Keratinocyte (primary cell): Measurements from ENCODE around the gene ZNF45. TPM values are rescaled to one million over a fixed set of nuclear protein-coding genes. Genes with fewer than 3 reads are reported as not detected.

Experiments used
- DNase-seq: peaks from one replicate; pipeline ENCODE4 v3.0.0-alpha.2; 2011; ENCODE audit warnings: low read depth, missing footprints, low spot score
- FAIRE-seq: peaks from 2 replicates; lab custom pipeline; 2011; peaks lifted over from hg19 to GRCh38; lab: Jason Lieb, UNC
- H2AFZ ChIP-seq: 2 replicates; pipeline ENCODE4 v1.6.0; 2012; ENCODE audit warnings: low read length, control low read depth, inconsistent platforms; ENCODE audit not compliant: control insufficient read depth
- H3K27ac ChIP-seq: 2 replicates; pipeline ENCODE4 v1.5.1; 2011; ENCODE audit warnings: low read length; ENCODE audit not compliant: control insufficient read depth, insufficient read depth
- H3K27me3 ChIP-seq: 3 replicates; pipeline ENCODE4 v1.6.0; 2011; ENCODE audit warnings: low read length; ENCODE audit not compliant: control insufficient read depth, insufficient read depth; ENCODE audit errors: extremely low read depth
- H3K36me3 ChIP-seq, 2 experiments: 2 replicates in 1 of 2; 3 replicates in 1 of 2; pipeline ENCODE4 v1.5.1; 2011; ENCODE audit warnings: low read length in 2 of 2, mild to moderate bottlenecking in 1 of 2; ENCODE audit not compliant: control insufficient read depth in 2 of 2, insufficient read depth in 2 of 2; ENCODE audit errors: extremely low read depth in 1 of 2
- H3K4me1 ChIP-seq: 3 replicates; pipeline ENCODE4 v1.5.1; 2011; ENCODE audit warnings: low read length; ENCODE audit not compliant: control insufficient read depth, insufficient read depth; ENCODE audit errors: extremely low read depth
- H3K4me2 ChIP-seq: 3 replicates; pipeline ENCODE4 v1.6.0; 2011; ENCODE audit warnings: low read depth, low read length; ENCODE audit not compliant: control insufficient read depth, insufficient read depth; ENCODE audit errors: extremely low read depth
- H3K4me3 ChIP-seq, 3 experiments: fragments of 200-600 bp in 1 of 3; sonication (generic) in 1 of 3; 2 replicates in 2 of 3; 3 replicates in 1 of 3; pipeline ENCODE4 v1.5.1; 2011 to 2016; ENCODE audit warnings: low read length in 3 of 3, mild to moderate bottlenecking in 3 of 3, control low read depth in 2 of 3, inconsistent platforms in 1 of 3, low read depth in 1 of 3, mixed read lengths in 1 of 3, mixed run types in 1 of 3, moderate library complexity in 1 of 3; ENCODE audit not compliant: control insufficient read depth in 2 of 3, insufficient read depth in 2 of 3; ENCODE audit errors: extremely low read depth in 1 of 3
- H3K79me2 ChIP-seq: 2 replicates; pipeline ENCODE4 v1.6.0; 2012; ENCODE audit warnings: low read length; ENCODE audit not compliant: control insufficient read depth, insufficient read depth
- H3K9ac ChIP-seq: 3 replicates; pipeline ENCODE4 v1.6.0; 2011; ENCODE audit warnings: low read length; ENCODE audit not compliant: control insufficient read depth, insufficient read depth; ENCODE audit errors: extremely low read depth
- H3K9me1 ChIP-seq: 3 replicates; pipeline ENCODE4 v1.6.0; 2011; ENCODE audit warnings: low read length; ENCODE audit not compliant: control insufficient read depth, insufficient read depth; ENCODE audit errors: extremely low read depth
- H3K9me3 ChIP-seq: 2 replicates; pipeline ENCODE4 v1.5.1; 2012; ENCODE audit warnings: low read depth, low read length; ENCODE audit not compliant: control insufficient read depth
- H4K20me1 ChIP-seq: 3 replicates; pipeline ENCODE4 v1.6.0; 2011; ENCODE audit warnings: low read length; ENCODE audit not compliant: control insufficient read depth, insufficient read depth; ENCODE audit errors: extremely low read depth
- EZH2 ChIP-seq: IDR thresholded peaks from one replicate; pipeline ENCODE4 v1.6.1; 2012; ENCODE audit warnings: inconsistent platforms, mild to moderate bottlenecking, low read length, moderate library complexity
- dilution Hi-C: fragments of 300-500 bp; cut with MboI; formaldehyde crosslinking; loops from one replicate; pipeline ENCODE4 v1.7.0; 2020; ENCODE audit warnings: low sequenced_read_pairs; ENCODE audit not compliant: extremely low pct_ligation_motif_present
- polyA plus RNA-seq, 5 experiments: library from polyadenylated mRNA; depleted of rRNA in 3 of 5; stranded (reverse) in 3 of 5; stranded (forward) in 1 of 5; unstranded in 1 of 5; fragments of >200 nt; gene quantifications; 1 replicate in 1 of 5; 2 replicates in 3 of 5; 3 replicates in 1 of 5; pipeline versions ENCODE4 v1.2.1 to v1.2.3, GENCODE V29; 2011 to 2012; ENCODE audit warnings: missing spikeins in 2 of 5, low read depth in 1 of 5, low replicate concordance in 1 of 5
- TF ChIP-seq, protein P1 (sequence below), 3 experiments: IDR thresholded peaks in 1 of 3; conservative IDR thresholded peaks in 1 of 3; optimal IDR thresholded peaks in 1 of 3; 2 replicates in 2 of 3; 3 replicates in 1 of 3; pipeline versions ENCODE3 to v1.5.1; 2011; ENCODE audit warnings: low read length in 3 of 3, mild to moderate bottlenecking in 3 of 3, moderate library complexity in 2 of 3, control low read depth in 1 of 3, inconsistent platforms in 1 of 3; ENCODE audit not compliant: insufficient read depth in 2 of 3; ENCODE audit errors: extremely low read depth in 1 of 3

ZNF45 gene
- polyA plus RNA-seq, 1 donor (not counting 4 experiments of a cell fraction or from before 2014, with no cell fraction given), result 9.1 TPM

DNA sequence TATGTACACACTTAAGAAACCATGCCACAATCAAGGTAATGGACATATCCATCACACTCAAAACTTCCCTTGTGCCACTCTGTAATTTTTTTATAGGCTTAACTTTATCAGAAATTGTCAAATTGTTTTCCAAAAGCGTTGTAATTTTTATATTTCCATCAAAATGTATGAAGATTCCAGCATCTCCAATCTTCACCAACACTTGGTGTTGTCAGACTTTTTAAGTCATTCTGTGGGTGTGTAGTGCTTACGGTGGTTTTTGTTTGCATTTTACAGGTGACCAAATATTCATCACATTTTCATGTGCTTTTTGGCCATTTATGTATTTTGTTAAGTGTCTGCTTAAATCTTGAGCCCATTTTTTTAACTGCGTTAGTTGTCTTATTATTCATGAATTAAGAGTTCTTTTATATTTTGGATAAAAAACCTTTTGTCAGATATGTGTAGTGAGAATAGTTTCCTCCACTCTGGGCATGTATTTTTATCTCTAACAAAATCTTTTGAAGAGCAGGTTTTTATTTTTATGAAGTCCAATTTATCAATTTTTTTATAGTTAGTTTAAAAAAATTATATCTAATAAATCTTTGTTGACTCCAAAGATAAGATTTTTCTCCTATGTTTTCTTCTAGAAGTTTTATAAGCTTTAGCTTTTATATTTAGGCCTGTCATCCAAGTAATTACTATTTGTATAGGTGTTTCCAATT is 4.6 kb upstream of the ZNF45 start:
- Histone ChIP-seq H3K79me2 (no peaks in the 10 kb centered on the region), H3K36me3 (no peaks in the 10 kb centered on the region), H3K27me3 (no peaks in the 10 kb centered on the region), H2AFZ (no peak overlapping the region), H3K27ac (no peak overlapping the region), H3K4me1 (peaks cover 5% of the 10 kb centered on the region), H3K4me2 (no peak overlapping the region), H3K9me3 (no peaks in the 10 kb centered on the region), H3K9ac (no peak overlapping the region), H4K20me1 (no peaks in the 10 kb centered on the region), H3K4me3 (no peak overlapping the region), H3K9me1 (no peaks in the 10 kb centered on the region)
- FAIRE-seq (no peak), DNase-seq (no peak)
- dilution Hi-C loops, result no loop called here
- TF ChIP-seq, protein P1, sequence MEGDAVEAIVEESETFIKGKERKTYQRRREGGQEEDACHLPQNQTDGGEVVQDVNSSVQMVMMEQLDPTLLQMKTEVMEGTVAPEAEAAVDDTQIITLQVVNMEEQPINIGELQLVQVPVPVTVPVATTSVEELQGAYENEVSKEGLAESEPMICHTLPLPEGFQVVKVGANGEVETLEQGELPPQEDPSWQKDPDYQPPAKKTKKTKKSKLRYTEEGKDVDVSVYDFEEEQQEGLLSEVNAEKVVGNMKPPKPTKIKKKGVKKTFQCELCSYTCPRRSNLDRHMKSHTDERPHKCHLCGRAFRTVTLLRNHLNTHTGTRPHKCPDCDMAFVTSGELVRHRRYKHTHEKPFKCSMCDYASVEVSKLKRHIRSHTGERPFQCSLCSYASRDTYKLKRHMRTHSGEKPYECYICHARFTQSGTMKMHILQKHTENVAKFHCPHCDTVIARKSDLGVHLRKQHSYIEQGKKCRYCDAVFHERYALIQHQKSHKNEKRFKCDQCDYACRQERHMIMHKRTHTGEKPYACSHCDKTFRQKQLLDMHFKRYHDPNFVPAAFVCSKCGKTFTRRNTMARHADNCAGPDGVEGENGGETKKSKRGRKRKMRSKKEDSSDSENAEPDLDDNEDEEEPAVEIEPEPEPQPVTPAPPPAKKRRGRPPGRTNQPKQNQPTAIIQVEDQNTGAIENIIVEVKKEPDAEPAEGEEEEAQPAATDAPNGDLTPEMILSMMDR (optimal IDR thresholded peaks at IDR 0.05 in 1 of 3, IDR thresholded peaks at IDR 0.05 in 1 of 3, conservative IDR thresholded peaks at IDR 0.05 in 1 of 3; ENCODE audit: extremely low read depth in 1 of 3, insufficient read depth in 2 of 3, low read length in 3 of 3), result no peak
- TF ChIP-seq EZH2, result no peak

DNA sequence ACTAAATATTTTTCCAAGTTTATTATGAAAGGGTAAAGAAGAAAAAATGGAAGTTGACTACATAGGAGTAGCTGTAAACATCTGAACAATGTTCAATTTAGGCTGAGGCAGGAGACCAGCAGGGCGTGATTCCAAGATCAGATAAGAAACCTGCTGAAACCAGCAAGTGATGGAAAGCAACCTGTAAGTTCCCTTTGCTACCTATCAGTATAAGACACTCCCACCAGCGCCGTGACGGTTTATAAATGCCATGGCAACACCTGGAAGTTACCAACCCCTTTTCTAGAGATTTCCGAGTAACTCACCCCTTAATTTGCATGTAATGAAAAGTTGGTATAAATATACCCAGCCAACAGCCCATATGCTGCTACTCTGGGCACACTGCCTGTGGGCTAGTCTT is 1.1 kb upstream of the ZNF45 start:
- Histone ChIP-seq H3K79me2 (no peaks in the 10 kb centered on the region), H3K27me3 (no peaks in the 10 kb centered on the region), H3K9ac (no peak overlapping the region), H3K27ac (no peak overlapping the region), H3K4me2 (peak overlapping the region; percentile 85), H3K9me3 (no peaks in the 10 kb centered on the region), H4K20me1 (no peaks in the 10 kb centered on the region), H3K36me3 (peaks cover 0 to 5% of the 10 kb centered on the region in 2 experiments), H3K9me1 (no peaks in the 10 kb centered on the region), H3K4me1 (peaks cover 13% of the 10 kb centered on the region), H2AFZ (peak overlapping the region; percentile 17), H3K4me3 (no peak overlapping the region)
- TF ChIP-seq, protein P1 (optimal IDR thresholded peaks at IDR 0.05 in 1 of 3, IDR thresholded peaks at IDR 0.05 in 1 of 3, conservative IDR thresholded peaks at IDR 0.05 in 1 of 3; ENCODE audit: extremely low read depth in 1 of 3, insufficient read depth in 2 of 3, low read length in 3 of 3), result no peak
- TF ChIP-seq EZH2, result no peak
- dilution Hi-C loops, result no loop called here
- no peak for DNase-seq
- peak; percentile 20 for FAIRE-seq
